Central memory CD4-positive, alpha-beta T cell (primary cell): ENCODE measurements around the gene BRCC3.

Source experiments
- DNase-seq: peaks from one replicate; pipeline ENCODE4 v3.0.0; 2022
- total RNA-seq, 3 experiments: gene quantifications; one replicate each; lab custom pipeline; 2026; lab: John Stamatoyannopoulos, UW

The BRCC3 gene
- total RNA-seq, result 17.9 to 30.2 (median 29.0) reads per million in 3 experiments

GRCh38 chrX:155070975-155071693 is at the start of gene BRCC3, which contains the start of the genes CMC4 and MTCP1:
BRCC3 (plus strand) TSS chrX:155071508; CDS start chrX:155071528, 20 bp downstream.
CMC4 (minus strand) TSS chrX:155071136; CDS start chrX:155064023, 7,113 bp downstream.
MTCP1 (minus strand) TSS chrX:155071136; CDS start chrX:155066010, 5,126 bp downstream.
- DNase-seq, result peak; percentile 70

DNA sequence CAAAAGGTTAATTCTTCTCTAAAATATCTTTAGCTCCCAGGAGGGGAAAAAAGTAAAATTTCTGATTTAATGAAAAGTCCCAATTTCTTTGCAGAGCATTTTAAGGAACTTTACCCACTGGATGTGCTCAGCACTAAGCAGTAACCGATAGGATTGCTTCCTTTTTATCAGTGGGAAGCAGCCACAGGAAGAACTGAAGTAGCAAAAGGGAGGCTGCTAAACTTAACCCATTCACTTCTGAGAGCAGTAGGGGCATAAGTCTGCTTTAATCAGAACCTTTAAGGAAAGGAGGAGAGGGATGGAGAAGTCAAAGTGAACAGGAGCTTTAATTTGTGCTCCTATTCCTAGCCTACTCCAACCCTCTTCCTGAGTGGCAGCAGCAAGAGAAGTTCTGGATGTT is 48.7 kb upstream of the BRCC3 start, which contains the start of gene F8:
Gene F8, minus strand, starts transcription at position 139 of the 400 bp plus-strand sequence. CDS start 171 bp downstream, outside the sequence.
- no peak for DNase-seq

- DNase-seq, result no peak
Measured at GRCh38 chrX:155023907-155024833, 47.1 kb upstream of the BRCC3 start.

- no peak for DNase-seq
Measured at GRCh38 chrX:155026420-155026726, 44.9 kb upstream of the BRCC3 start.

GRCh38 chrX:155026727-155027508 is 44.4 kb upstream of the BRCC3 start, which contains the start of gene FUNDC2:
FUNDC2 (plus strand) TSS chrX:155026844; CDS start chrX:155026939, 95 bp downstream.
- DNase-seq, result peak; percentile 95

GRCh38 chrX:155027509-155028066 is 43.7 kb upstream of the BRCC3 start:
- peak; percentile 7 for DNase-seq

DNA sequence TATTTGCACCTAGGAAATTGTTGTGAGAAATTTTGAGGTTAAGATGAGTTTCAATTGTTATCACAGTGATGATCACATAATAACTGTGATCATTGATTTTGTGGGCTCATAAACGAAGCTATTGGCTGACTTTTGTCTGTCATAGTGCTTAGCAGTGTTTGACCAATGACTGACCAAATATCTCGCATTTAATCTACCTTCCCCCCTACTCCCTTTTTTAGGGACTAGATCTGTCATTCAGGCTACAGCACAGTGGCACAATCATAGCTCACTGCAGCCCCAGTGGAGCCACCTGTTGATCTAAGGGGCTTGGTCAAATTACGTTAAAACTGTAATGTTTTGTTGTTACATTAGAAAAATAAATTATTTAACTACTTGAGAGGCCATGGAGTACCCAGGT is 43.2 kb upstream of the BRCC3 start:
- no peak for DNase-seq

DNA sequence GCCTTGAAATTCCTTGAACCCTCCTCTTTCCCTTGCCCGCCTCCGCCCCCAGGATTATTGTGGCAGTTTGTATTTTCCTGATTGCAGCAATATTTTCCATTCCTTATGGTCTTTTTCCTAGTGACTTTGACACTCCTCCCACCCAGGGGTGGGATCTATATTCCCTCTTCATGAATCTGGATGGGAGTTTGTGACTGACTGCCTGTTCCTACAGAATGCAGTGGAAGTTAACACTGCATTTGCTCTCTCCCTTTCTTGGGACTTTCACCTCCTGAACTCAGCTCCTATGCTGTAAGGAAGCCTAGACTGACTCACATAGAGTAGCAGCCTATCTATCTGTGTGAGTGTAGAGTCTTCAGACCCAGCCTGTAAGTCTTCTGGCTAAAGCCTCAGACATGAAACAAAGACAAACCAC is 42.4 kb upstream of the BRCC3 start:
- no peak for DNase-seq

DNA sequence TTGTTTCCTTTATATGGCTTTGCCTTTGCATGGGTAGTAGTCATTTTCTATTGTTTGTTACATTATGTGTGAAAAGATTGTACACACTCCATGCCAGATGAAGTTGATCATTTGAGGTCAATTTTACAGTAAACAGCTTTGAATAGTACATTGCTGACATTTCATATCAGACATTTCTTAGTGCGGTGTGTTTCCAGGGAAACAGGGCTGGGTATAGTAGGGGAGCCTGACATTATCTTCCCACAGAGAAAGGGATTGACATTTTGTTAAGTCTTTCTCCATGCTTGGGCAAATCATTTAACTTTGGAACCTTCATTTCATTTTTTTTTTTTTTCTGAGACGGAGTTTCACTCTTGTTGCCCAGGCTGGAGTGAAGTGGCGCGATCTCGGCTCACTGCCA is 39.7 kb upstream of the BRCC3 start:
- no peak for DNase-seq

DNA sequence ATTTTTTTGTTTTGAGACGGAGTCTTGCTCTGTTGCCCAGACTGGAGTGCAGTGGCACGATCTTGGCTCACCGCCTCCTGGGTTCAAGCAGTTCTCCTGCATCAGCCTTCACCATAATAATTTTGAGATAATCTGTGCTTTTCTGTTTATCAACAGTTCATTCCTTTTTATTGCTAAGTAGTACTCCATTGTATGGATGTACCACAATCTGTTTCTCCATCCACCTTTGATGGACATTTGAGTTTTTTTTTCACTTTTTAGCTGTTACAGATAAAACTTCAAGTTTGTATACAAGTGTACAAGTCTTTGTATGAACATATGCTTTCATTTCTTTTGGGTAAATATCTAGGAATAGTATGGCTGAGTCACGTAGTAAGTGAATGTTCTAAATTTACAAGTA is 35.6 kb upstream of the BRCC3 start:
- DNase-seq, result no peak

GRCh38 chrX:155046129-155046810 is 25.0 kb upstream of the BRCC3 start:
- no peak for DNase-seq

- no peak for DNase-seq
Measured at GRCh38 chrX:155046811-155047528, 24.3 kb upstream of the BRCC3 start.

- DNase-seq, result peak; percentile 36
Measured at GRCh38 chrX:155048977-155049619, 22.2 kb upstream of the BRCC3 start.

- no peak for DNase-seq
Measured at GRCh38 chrX:155052738-155053498, 18.4 kb upstream of the BRCC3 start.

DNA sequence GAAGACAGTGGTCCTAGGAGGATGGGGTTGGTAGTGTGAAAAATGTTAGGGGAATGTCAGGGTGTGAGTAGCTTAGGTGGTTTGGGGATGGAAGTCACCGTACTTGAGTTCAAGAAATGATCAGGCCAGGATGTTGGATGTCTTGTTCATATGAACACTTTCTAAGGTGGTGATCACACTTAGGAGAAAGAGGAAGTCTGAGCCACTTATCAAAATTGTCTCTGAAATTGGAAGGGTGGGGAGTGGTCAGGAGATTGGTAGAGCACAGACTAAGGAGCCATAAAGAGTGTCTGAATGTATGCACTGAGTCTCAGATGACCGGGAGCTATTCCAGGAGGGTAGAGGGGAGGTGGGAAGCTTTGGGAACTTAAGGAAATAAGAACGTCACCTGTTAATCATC is 17.7 kb upstream of the BRCC3 start:
- no peak for DNase-seq

GRCh38 chrX:155054255-155054654 is 17.1 kb upstream of the BRCC3 start:
- no peak for DNase-seq

- DNase-seq, result no peak
Measured at GRCh38 chrX:155055494-155055893, 15.8 kb upstream of the BRCC3 start.

- no peak for DNase-seq
Measured at GRCh38 chrX:155056471-155056870, 14.8 kb upstream of the BRCC3 start.
